ENCODE data around the gene DIPK1C. TPM values are rescaled to one million over a fixed set of nuclear protein-coding genes. Genes with fewer than 3 reads are reported as not detected.

DIPK1C gene
- total and polyA plus RNA-seq, 9 of the 15 experiments (the other 6 are each of a cell fraction or from before 2014, with no cell fraction given), result 0.04 to 0.32 (median 0.15) TPM; not detected in 2

GRCh38 chr18:74498712-74499627 lies 41.9 kb upstream of the DIPK1C start (continued):
- TF ChIP-seq ZBTB40 (IDR thresholded peaks at IDR 0.05), result 0 out of 2 replicates have a peak, but pooled peaks have one; percentile 8
- TF ChIP-seq ZBTB40 (CRISPR knock-in tag; IDR thresholded peaks at IDR 0.05), result no peak
- peak; percentile 16; the same call in 1 of the 2 replicates for TF ChIP-seq MGA (IDR thresholded peaks at IDR 0.05)
- no peak for TF ChIP-seq KAT7 (CRISPR knock-in tag; IDR thresholded peaks at IDR 0.05; ENCODE audit: borderline replicate concordance)
